ENCODE results near the gene KLHDC8B.
A peak's percentile ranks its signal among the peaks of the same experiment; 100 is the strongest.

DNA sequence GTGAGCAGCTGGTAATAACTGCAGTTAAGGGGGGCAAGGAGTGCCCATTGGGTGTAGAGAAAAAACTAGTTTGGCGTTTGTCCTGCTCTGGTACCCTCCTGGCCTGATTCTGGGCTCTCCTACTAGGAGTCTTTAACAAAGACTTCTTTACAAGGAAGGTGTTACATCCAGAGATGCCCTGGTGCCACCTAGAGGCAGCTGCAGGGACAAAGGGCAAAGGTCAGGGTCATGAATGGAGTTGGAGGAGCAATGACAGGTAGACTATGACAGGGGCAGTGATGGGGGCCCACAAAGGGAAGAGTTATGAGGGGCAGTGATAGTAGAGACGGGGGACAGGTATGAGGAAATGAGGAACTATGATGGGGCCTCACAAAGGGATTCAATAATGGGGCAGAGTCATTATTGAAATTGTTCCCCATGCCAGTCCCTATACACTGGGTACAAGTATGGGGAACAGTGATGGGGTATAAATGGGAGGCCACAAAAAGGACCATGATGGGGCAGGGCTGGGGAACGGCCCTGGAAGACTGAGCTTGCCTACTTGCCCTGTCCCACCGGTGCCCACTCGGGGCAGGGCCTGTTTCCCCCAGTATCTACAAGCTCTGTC is 13.2 kb upstream of the KLHDC8B start:
- TF ChIP-seq, protein P1, sequence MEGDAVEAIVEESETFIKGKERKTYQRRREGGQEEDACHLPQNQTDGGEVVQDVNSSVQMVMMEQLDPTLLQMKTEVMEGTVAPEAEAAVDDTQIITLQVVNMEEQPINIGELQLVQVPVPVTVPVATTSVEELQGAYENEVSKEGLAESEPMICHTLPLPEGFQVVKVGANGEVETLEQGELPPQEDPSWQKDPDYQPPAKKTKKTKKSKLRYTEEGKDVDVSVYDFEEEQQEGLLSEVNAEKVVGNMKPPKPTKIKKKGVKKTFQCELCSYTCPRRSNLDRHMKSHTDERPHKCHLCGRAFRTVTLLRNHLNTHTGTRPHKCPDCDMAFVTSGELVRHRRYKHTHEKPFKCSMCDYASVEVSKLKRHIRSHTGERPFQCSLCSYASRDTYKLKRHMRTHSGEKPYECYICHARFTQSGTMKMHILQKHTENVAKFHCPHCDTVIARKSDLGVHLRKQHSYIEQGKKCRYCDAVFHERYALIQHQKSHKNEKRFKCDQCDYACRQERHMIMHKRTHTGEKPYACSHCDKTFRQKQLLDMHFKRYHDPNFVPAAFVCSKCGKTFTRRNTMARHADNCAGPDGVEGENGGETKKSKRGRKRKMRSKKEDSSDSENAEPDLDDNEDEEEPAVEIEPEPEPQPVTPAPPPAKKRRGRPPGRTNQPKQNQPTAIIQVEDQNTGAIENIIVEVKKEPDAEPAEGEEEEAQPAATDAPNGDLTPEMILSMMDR (conservative IDR thresholded peaks at IDR 0.05; ENCODE audit: low read depth, low read length), result 0 out of 2 replicates have a peak, but pooled peaks have one; percentile 6
- TF ChIP-seq POLR2A (IDR thresholded peaks at IDR 0.05; ENCODE audit: low read depth, low read length) (no peak; the same call in 1 of the 2 replicates), RAD21 (IDR thresholded peaks at IDR 0.05; ENCODE audit: low read length) (no peak)
